ENCODE measurements around the gene CARD14.

Gene CARD14

DNA sequence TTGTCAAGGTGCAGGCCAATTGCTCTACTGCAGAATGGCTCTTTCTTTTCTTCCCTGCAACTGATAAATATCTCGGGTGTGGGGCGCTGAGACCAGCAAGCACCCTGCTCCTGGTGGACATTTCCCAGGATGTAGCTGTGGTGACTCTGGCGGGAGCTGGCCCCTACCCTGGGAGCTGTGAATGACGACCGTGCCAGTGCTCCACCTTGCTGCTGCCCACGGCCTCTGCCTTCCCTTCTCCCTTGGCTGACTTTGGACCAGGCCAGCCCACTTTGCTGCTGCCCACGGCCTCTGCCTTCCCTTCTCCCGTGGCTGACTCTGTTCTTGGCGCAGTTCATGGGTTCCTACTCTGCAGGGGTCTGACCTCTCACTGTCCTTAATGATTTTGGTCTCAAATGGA lies 16.1 kb downstream of the CARD14 start:
- peak overlapping the region; percentile 86; the same call in 1 of the 2 replicates for H3K27ac ChIP-seq
- CTCF ChIA-PET, result no interaction called here
- TF ChIP-seq, protein P1, sequence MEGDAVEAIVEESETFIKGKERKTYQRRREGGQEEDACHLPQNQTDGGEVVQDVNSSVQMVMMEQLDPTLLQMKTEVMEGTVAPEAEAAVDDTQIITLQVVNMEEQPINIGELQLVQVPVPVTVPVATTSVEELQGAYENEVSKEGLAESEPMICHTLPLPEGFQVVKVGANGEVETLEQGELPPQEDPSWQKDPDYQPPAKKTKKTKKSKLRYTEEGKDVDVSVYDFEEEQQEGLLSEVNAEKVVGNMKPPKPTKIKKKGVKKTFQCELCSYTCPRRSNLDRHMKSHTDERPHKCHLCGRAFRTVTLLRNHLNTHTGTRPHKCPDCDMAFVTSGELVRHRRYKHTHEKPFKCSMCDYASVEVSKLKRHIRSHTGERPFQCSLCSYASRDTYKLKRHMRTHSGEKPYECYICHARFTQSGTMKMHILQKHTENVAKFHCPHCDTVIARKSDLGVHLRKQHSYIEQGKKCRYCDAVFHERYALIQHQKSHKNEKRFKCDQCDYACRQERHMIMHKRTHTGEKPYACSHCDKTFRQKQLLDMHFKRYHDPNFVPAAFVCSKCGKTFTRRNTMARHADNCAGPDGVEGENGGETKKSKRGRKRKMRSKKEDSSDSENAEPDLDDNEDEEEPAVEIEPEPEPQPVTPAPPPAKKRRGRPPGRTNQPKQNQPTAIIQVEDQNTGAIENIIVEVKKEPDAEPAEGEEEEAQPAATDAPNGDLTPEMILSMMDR (conservative IDR thresholded peaks at IDR 0.05; ENCODE audit: low read depth), result no peak
- POLR2A ChIA-PET (ENCODE audit: low non-redundant PET), result no interaction called here
- no peak for DNase-seq (ENCODE audit: low spot score)

DNA sequence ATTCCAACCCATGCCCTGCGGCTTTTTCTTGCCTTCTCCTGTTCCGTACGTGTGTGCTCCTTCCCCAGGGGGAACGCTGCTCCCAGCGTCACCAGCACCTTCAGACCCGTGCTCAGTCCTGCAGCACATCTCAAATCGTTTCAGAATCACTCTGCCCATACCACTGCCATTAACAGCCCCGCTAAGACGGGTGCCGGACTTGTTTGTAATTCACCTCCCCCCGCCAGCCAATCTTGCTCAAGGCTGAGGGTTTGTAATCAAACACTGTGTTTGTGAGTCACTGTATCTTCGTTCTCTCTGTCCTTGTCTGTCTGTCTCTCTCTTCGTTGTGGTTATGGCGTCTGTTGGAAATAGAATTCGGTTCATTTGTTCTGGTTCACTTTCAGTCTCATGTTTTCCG lies 17.3 kb downstream of the CARD14 start:
- CTCF ChIA-PET, result interaction anchor here (0.6 kb wide), 1 partner anchor 15 kb away, joined by 12 read pairs; no protein-coding TSS in a partner anchor
- TF ChIP-seq, protein P1 (conservative IDR thresholded peaks at IDR 0.05; ENCODE audit: low read depth), result no peak
- POLR2A ChIA-PET (ENCODE audit: low non-redundant PET), result interaction anchor here (0.6 to 0.9 kb wide), 2 partner anchors 15 to 73 kb away, joined by 4 read pairs; no protein-coding TSS in a partner anchor
- peak; percentile 71 for DNase-seq (ENCODE audit: low spot score)
- H3K27ac ChIP-seq, result peak overlapping the region; percentile 86

DNA sequence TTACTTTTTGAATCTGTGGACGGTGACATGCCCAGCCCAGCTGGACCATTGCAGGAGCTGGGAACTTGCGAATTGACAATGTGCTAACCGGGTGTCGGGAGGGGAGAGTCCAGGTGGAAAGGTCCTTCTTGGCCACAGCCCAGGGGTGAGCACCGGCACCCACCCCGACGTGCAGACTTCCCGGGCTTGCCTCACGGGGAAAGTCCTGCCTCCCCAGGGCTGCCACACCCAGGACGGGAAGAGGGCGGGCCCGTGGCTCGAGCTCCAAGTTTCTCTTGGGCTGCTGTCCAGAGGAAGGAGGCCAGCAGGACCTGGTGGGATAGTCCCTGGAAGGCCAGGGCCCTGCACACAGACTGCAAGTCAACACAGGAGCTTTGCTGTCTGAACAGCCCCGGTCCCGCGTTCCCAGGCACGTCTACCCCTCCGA lies 17.7 kb downstream of the CARD14 start:
- DNase-seq (ENCODE audit: low spot score), result peak; percentile 61
- H3K27ac ChIP-seq, result peak overlapping the region; percentile 86
- CTCF ChIA-PET, result no interaction called here
- POLR2A ChIA-PET (ENCODE audit: low non-redundant PET), result interaction anchor here (0.6 to 0.9 kb wide), 3 partner anchors 15 to 1298 kb away, joined by 3 to 4 read pairs (median 4); no protein-coding TSS in a partner anchor
- TF ChIP-seq, protein P1 (conservative IDR thresholded peaks at IDR 0.05; ENCODE audit: low read depth), result no peak

- DNase-seq (ENCODE audit: low spot score), result no peak
- peak overlapping the region; percentile 86; the same call in 1 of the 2 replicates for H3K27ac ChIP-seq
- POLR2A ChIA-PET (ENCODE audit: low non-redundant PET), result no interaction called here
- TF ChIP-seq, protein P1 (conservative IDR thresholded peaks at IDR 0.05; ENCODE audit: low read depth), result no peak
- CTCF ChIA-PET, result no interaction called here
Measured at GRCh38 chr17:80189611-80190010, 19.8 kb downstream of the CARD14 start.

- ChIA-PET CTCF (no interaction called here), POLR2A (ENCODE audit: low non-redundant PET) (no interaction called here)
- H3K27ac ChIP-seq, result no peak overlapping the region
- TF ChIP-seq, protein P1 (conservative IDR thresholded peaks at IDR 0.05; ENCODE audit: low read depth), result no peak
- no peak for DNase-seq (ENCODE audit: low spot score)
Measured at GRCh38 chr17:80190716-80191115, 20.9 kb downstream of the CARD14 start.

DNA sequence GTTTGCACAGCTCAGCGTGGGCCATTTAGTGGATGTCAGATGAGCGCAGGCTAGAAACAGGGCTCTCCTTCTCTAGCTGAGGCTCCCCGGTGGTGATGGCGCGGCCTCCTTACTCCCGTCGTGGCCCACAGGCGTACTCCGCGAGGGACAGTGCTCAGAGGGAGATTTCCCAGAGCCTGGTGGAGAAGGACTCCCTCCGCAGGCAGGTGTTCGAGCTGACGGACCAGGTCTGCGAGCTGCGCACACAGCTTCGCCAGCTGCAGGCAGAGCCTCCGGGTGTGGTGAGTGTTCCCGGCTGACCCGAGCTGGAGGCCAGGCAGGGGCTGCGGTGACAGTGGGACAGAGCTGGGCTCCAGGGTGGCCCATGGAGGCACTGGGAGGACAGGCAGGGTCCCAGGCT lies 21.4 kb downstream of the CARD14 start:
- no peak for DNase-seq (ENCODE audit: low spot score)
- POLR2A ChIA-PET (ENCODE audit: low non-redundant PET), result no interaction called here

More for the DNA sequence above, 21.4 kb downstream of the CARD14 start:
- TF ChIP-seq, protein P1 (conservative IDR thresholded peaks at IDR 0.05; ENCODE audit: low read depth), result no peak
- H3K27ac ChIP-seq, result 0 out of 2 replicates have a peak overlapping the region, but pooled peaks have one; percentile 65
- CTCF ChIA-PET, result interaction anchor here (1.0 kb wide), 1 partner anchor 90 kb away, joined by 4 read pairs; the partner anchor contains the start of gene GAA

All from RWPE1 (cell line).